ENCODE measurements around the gene CNOT2. TPM values are rescaled to one million over a fixed set of nuclear protein-coding genes. Genes with fewer than 3 reads are reported as not detected.

Gene CNOT2
- total and polyA plus RNA-seq, 2 donors (not counting 1 experiment from before 2014, with no cell fraction given), result 65.0 to 120 TPM

- H3K27me3 Mint-ChIP-seq, result no peaks in the 10 kb centered on the region
- no peak overlapping the region for H3K27ac Mint-ChIP-seq
- no peak for TF ChIP-seq EZH2 (IDR thresholded peaks at IDR 0.05; ENCODE audit: borderline replicate concordance, insufficient read depth, low read depth, low read length, poor library complexity, severe bottlenecking)
- TF ChIP-seq, protein P1, sequence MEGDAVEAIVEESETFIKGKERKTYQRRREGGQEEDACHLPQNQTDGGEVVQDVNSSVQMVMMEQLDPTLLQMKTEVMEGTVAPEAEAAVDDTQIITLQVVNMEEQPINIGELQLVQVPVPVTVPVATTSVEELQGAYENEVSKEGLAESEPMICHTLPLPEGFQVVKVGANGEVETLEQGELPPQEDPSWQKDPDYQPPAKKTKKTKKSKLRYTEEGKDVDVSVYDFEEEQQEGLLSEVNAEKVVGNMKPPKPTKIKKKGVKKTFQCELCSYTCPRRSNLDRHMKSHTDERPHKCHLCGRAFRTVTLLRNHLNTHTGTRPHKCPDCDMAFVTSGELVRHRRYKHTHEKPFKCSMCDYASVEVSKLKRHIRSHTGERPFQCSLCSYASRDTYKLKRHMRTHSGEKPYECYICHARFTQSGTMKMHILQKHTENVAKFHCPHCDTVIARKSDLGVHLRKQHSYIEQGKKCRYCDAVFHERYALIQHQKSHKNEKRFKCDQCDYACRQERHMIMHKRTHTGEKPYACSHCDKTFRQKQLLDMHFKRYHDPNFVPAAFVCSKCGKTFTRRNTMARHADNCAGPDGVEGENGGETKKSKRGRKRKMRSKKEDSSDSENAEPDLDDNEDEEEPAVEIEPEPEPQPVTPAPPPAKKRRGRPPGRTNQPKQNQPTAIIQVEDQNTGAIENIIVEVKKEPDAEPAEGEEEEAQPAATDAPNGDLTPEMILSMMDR (IDR thresholded peaks at IDR 0.05), result no peak
- H3K36me3 ChIP-seq (replicated peaks in 1 of 2; ENCODE audit: control extremely low read depth in 1 of 2, control insufficient read depth in 1 of 2, extremely low read depth in 1 of 2, insufficient read depth in 2 of 2, low read length in 1 of 2), result no peaks in the 10 kb centered on the region
- DNase-seq (no peak), ATAC-seq (ENCODE audit: low read depth) (no peak)
- no peak overlapping the region for H3K4me3 ChIP-seq (ENCODE audit: control extremely low read depth in 1 of 5, extremely low read depth in 1 of 5, insufficient read depth in 1 of 5, low read depth in 2 of 5, low read length in 4 of 5)
- H4K20me1 ChIP-seq (ENCODE audit: control insufficient read depth, insufficient read depth, low read length, poor library complexity, severe bottlenecking), result no peaks in the 10 kb centered on the region
- H3K9ac ChIP-seq (ENCODE audit: low read length), result no peak overlapping the region
- no peak overlapping the region for H3K4me3 Mint-ChIP-seq
- ChIA-PET POLR2A (no interaction called here), CTCF (no interaction called here)
- intact Hi-C loops (cut with micrococcal nuclease), result no loop called here
- H3K27ac ChIP-seq (ENCODE audit: low read length in 2 of 2), result no peak overlapping the region
- no peaks in the 10 kb centered on the region for H3K4me1 ChIP-seq (ENCODE audit: control insufficient read depth in 2 of 2, insufficient read depth in 2 of 2, low read length in 2 of 2)
- no peak overlapping the region for H3K4me2 ChIP-seq (replicated peaks; ENCODE audit: low read depth, low read length, poor library complexity, severe bottlenecking)
- H2AFZ ChIP-seq (ENCODE audit: insufficient read depth, low read depth, low read length, poor library complexity, severe bottlenecking), result no peak overlapping the region
- no peaks in the 10 kb centered on the region for H3K9me3 Mint-ChIP-seq (ENCODE audit: insufficient read depth)
- H3K4me1 Mint-ChIP-seq, result no peaks in the 10 kb centered on the region
- no peaks in the 10 kb centered on the region for H3K9me3 ChIP-seq (ENCODE audit: control extremely low read depth in 1 of 3, control insufficient read depth in 2 of 3, insufficient read depth in 1 of 3, low read length in 2 of 3)
- H3K79me2 ChIP-seq (ENCODE audit: control insufficient read depth, insufficient read depth, low read length), result no peaks in the 10 kb centered on the region
- H3K27me3 ChIP-seq (replicated peaks in 1 of 4; ENCODE audit: control extremely low read depth in 1 of 4, control insufficient read depth in 3 of 4, insufficient read depth in 4 of 4, low read length in 3 of 4), result no peaks in the 10 kb centered on the region
Measured at GRCh38 chr12:70403826-70404225, 160.6 kb downstream of the CNOT2 start.

Other genes with a start within 250 kb of the CNOT2 start
- gene KCNMB4, start 122.9 kb downstream of the CNOT2 start, total RNA-seq, result 0.67 and 0.80 TPM in 2 replicates
- 0.66 and 0.82 TPM in 2 replicates for gene KCNMB4, start 122.9 kb downstream of the CNOT2 start, polyA plus RNA-seq

All from B cell (primary cell).